ENCODE results near the gene NTM.
"Not testable (repeated sequence)": the region's sequence is repeated elsewhere in the genome, so short reads cannot be mapped to it uniquely, and the experiment has no call there.

The NTM gene

DNA sequence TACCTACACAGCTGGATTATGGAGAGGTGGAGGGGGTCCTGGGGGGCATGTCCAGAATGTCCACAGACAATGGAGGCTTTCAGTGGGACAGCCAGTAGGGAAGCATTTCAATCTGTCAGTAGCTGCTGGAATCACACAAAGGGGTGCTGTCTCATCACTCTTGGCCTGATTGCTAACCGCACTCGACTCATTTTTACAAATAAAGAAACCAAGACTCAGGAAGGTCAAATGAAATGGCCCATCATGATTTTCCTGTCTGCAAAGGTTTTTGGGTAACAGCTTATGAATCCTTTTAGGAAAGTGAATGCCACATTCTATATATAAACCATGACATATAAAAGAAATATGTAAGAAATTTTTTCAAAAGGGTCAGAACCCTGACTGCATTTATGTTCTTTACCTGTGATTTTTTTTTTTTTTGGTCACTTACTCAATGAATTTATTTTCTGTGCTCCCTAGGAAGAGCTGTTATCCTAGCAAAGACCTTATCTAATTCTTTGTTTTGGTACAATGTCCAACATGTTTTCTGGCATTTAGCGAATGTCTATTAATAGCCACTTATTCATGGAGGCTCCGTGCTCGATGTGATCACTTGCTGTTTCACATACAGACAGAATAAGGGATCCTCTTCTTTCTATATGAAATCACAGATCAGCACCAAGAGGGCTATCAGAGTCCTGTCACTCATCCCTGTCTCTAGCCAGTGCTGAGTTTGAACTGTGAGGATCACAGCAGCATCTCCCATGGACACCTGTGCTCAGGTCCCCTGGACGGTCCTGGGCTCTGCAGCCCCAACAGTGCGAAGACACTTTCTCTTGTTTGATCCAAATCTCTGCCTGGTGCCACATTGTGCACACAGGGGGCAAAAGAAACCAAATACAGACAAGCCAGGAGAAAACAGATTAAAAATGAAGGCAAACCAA, 979.7 kb downstream of the NTM start:
- DNase-seq (ENCODE audit: low read depth in 2 of 2), result no peak

DNA sequence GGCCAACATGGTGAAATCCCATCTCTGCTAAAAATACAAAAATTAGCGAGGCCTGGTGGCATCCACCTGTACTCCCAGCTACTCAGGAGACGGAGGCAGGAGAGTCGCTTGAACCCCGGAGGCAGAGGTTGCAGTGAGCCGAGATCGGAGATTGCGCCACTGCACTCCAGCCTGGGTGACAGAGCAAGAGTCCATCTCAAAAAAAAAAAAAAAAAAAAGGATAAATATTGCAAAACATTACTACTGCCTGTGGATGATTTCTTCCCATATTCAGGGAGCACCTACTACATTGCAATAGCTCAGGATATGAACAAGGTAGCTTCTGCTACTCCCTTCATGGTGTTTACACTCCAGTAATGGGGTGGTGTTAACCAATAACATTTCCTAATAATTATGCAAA, 980.6 kb downstream of the NTM start:
- DNase-seq (ENCODE audit: low read depth in 2 of 2), result no peak

- no peak for DNase-seq (ENCODE audit: low read depth in 2 of 2)
These were observed 982.1 kb downstream of the NTM start for GRCh38 chr11:132352497-132352896.

GRCh38 chr11:132353255-132353654, 982.8 kb downstream of the NTM start:
- no peak for DNase-seq (ENCODE audit: low read depth in 2 of 2)

GRCh38 chr11:132357811-132358572, 987.6 kb downstream of the NTM start:
- DNase-seq (ENCODE audit: low read depth in 2 of 2), result no peak

DNA sequence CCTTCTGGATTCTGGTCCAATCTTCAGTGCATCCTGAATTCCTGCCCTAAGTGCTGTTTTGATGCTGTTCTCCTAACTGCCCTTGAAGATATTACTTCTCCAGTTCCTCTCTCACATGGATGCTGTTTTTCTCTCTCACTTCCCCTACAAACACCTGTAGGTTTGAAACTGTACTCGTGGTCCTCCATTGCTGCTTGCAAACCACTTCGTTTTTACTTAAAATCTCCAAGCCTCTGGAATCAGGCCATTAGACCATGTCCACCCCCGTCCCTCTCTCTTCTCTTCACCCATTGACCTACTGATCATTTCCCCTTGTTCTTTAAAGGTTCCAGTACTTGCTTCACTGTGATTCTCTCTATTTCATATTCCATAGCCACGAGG, 988.1 kb downstream of the NTM start:
- no peak for DNase-seq (ENCODE audit: low read depth in 2 of 2)

GRCh38 chr11:132361011-132361550, 990.7 kb downstream of the NTM start:
- no peak for DNase-seq (ENCODE audit: low read depth in 2 of 2)

DNA sequence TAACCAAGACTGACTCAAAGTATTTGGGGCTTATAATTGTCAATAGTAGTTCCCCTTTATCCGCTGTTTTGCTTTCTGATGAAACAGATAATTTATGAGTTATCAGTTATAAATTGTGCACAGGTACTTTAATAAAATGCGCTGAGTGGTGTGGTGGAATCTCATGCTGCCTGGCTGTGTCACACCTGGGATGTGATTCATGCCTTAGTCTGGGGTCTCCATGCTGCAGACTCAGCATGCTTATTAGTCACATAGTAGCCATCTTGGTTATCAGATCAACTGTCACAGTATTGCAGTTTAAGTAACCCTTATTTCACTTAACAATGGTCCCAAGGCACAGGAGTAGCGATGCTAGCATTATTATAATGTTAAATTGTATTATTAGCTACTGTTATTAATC, 995.2 kb downstream of the NTM start:
- DNase-seq (ENCODE audit: low read depth in 2 of 2), result no peak

GRCh38 chr11:132367293-132367692, 996.9 kb downstream of the NTM start:
- no peak for DNase-seq (ENCODE audit: low read depth in 2 of 2)

DNA sequence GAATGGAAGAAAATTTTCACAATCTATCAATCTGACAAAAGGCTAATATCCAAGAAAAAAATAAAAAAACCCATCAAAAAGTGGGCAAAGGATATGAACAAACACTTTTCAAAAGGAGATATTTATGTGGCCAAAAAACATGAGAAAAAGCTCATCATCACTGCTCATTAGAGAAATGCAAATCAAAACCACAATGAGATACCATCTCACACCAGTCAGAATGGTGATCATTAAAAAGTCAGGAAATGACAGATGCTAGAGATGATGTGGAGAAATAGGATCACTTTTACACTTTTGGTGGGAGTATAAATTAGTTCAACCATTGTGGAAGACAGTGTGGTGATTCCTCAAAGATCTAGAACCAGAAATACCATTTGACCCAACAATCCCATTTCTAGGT, 999.7 kb downstream of the NTM start:
- not testable (repeated sequence) for DNase-seq (ENCODE audit: low read depth in 2 of 2)

DNA sequence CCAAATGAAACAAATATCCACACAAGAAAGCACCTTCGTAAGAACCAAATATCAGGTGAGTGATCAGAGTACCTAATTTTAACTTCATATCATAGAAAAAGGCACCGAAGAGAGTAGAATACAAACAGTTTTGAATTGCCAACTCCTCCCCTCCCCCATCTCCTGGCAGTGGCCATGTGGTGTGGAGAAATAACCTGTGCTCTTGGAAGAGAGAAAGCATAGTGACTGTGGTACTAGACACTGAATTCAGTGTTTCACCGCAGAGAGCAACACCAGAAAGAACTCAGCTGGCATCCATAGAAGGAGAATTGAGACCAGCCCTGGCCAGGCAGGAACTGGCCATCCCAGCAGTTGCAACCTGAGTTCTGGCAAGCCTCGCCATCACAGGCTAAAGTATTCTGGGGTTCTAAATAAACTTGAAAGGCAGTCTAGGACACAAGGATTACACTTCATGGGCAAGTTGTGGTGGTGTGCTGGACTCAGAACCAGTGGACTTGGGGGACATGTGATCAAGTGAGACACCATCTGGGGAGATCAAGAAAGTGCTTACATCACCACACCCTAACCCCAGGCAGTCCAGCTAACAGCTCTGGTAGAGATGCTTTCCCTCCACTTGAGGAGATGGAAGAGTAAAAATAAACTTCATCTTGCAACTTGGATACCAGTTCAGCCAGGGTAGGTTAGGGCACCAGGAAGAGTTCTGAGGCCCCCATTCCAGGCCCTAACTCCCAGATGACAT, 1003.2 kb downstream of the NTM start:
- DNase-seq (ENCODE audit: low read depth in 2 of 2), result no peak

DNA sequence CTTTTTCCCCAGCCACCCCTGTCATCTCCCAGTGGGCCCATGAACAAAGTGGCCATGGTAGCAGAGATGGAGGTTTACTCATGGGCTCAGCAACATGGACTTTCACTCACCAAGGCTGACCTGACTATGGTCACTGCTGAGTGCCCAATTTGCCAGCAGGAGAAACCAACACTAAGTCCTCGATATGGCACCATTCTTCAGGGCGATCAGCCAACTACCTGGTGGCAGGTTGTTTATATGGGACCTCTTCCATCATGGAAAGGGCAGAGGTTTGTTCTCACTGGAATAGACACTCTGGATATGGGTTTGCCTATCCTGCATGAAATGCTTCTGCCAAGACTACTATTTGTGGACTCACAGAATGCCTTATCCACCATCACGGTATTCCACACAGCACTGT, 1009.1 kb downstream of the NTM start:
- no peak for DNase-seq (ENCODE audit: low read depth in 2 of 2)
